ENCODE measurements around the gene FCHO1.

The FCHO1 gene

GRCh38 chr19:17751103-17751911 lies at the start of gene FCHO1:
TSS of gene FCHO1 (plus strand) at chr19:17751477. CDS start at chr19:17755165, 3,688 bp downstream.
- FAIRE-seq = no peak
- no peak for DNase-seq (ENCODE audit: low spot score)

- no peak for DNase-seq (ENCODE audit: low spot score)
- no peak for FAIRE-seq
Measured at GRCh38 chr19:17703824-17704463, 47.3 kb upstream of the FCHO1 start.

- FAIRE-seq (no peak), DNase-seq (ENCODE audit: low spot score) (no peak)
Measured at GRCh38 chr19:17706750-17707181, 44.5 kb upstream of the FCHO1 start.

GRCh38 chr19:17711851-17712250 lies 39.4 kb upstream of the FCHO1 start:
- DNase-seq (ENCODE audit: low spot score) (no peak), FAIRE-seq (no peak)

- DNase-seq (ENCODE audit: low spot score) = no peak
- no peak for FAIRE-seq
Measured at GRCh38 chr19:17716309-17716929, 34.9 kb upstream of the FCHO1 start.

GRCh38 chr19:17718550-17718946 lies 32.7 kb upstream of the FCHO1 start:
- DNase-seq (ENCODE audit: low spot score) = no peak
- no peak for FAIRE-seq

- FAIRE-seq (no peak), DNase-seq (ENCODE audit: low spot score) (peak; percentile 27)
Measured at GRCh38 chr19:17718947-17719711, 32.1 kb upstream of the FCHO1 start, which contains the start of gene MAP1S. TSS of gene MAP1S (plus strand) at chr19:17719480. CDS start at chr19:17719503, 23 bp downstream.

GRCh38 chr19:17719730-17720400 lies 31.4 kb upstream of the FCHO1 start:
- no peak for DNase-seq (ENCODE audit: low spot score)
- FAIRE-seq = no peak

GRCh38 chr19:17720440-17720839 lies 30.8 kb upstream of the FCHO1 start:
- FAIRE-seq (no peak), DNase-seq (ENCODE audit: low spot score) (no peak)

- FAIRE-seq (no peak), DNase-seq (ENCODE audit: low spot score) (no peak)
Measured at GRCh38 chr19:17721111-17721628, 30.1 kb upstream of the FCHO1 start.

GRCh38 chr19:17721821-17722220 lies 29.5 kb upstream of the FCHO1 start:
- DNase-seq (ENCODE audit: low spot score) = peak; percentile 47
- no peak for FAIRE-seq

GRCh38 chr19:17722655-17723240 lies 28.5 kb upstream of the FCHO1 start:
- FAIRE-seq (no peak), DNase-seq (ENCODE audit: low spot score) (no peak)

GRCh38 chr19:17724655-17725054 lies 26.6 kb upstream of the FCHO1 start:
- no peak for DNase-seq (ENCODE audit: low spot score)
- FAIRE-seq = no peak

- no peak for DNase-seq (ENCODE audit: low spot score)
Measured at GRCh38 chr19:17725422-17726078, 25.7 kb upstream of the FCHO1 start.

GRCh38 chr19:17726136-17726741 lies 25.0 kb upstream of the FCHO1 start:
- no peak for DNase-seq (ENCODE audit: low spot score)

More at GRCh38 chr19:17725422-17726078, 25.7 kb upstream of the FCHO1 start:
- FAIRE-seq = no peak

GRCh38 chr19:17726964-17727773 lies 24.1 kb upstream of the FCHO1 start:
- FAIRE-seq = no peak
- DNase-seq (ENCODE audit: low spot score) = no peak

More at GRCh38 chr19:17726136-17726741, 25.0 kb upstream of the FCHO1 start:
- FAIRE-seq = no peak

GRCh38 chr19:17727843-17728242 lies 23.4 kb upstream of the FCHO1 start:
- no peak for DNase-seq (ENCODE audit: low spot score)
- FAIRE-seq = no peak

- DNase-seq (ENCODE audit: low spot score) (no peak), FAIRE-seq (no peak)
Measured at GRCh38 chr19:17733127-17733526, 18.1 kb upstream of the FCHO1 start.

Measured in RCC 7860 (cell line).